Measurements from ENCODE around the gene PRKAR1B. TPM values are rescaled to one million over a fixed set of nuclear protein-coding genes. Genes with fewer than 3 reads are reported as not detected.

PRKAR1B gene
- total and polyA plus RNA-seq, 10 of the 15 experiments (the other 5 are each of a cell fraction or from before 2014, with no cell fraction given) = 1.4 to 45.6 (median 19.3) TPM

DNA sequence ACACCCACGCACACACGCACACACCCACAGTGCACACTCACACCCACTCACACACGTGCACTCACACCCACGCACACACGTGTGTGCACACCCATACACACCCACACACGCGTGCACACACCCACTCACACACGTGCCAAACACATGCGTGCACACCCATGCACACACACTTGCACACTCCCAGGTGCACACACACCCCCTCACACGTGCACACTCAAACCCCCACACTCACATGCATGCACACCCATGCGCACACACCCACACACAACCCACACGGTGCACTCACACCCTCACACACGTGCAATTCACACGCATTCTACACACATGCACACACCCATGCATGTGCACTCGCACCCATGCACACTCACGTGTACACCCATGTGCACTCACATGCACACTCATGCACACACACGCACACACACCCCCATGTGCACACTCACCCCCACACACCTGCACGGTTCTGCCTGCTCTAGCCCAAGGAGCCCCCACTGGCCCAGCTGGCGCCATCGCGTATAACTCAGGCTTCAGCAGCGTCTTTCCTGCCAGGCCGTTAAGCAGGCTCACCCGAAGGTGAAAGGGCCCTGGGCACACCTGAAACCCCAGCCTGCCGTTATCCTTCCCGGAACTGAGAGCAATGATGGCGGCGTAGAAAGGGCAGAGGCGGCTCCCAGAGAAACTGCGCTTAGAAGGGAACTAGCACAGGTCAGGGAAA lies 143.5 kb downstream of the PRKAR1B start:
- ATAC-seq (no peak), FAIRE-seq (no peak), DNase-seq (ENCODE audit: low read depth, low spot score) (no peak)
- ChIA-PET CTCF (no interaction called here), POLR2A (no interaction called here), RAD21 (ENCODE audit: unreplicated experiment) (no interaction called here), SMC1A (ENCODE audit: uncharacterized antibody, unreplicated experiment) (no interaction called here)
- Histone ChIP-seq H3K79me2 (ENCODE audit: control insufficient read depth, insufficient read depth, low read length) (no peaks in the 10 kb centered on the region), H3K27ac (ENCODE audit: control insufficient read depth, insufficient read depth) (no peak overlapping the region), H3K27me3 (replicated peaks in 1 of 2; ENCODE audit: control insufficient read depth in 2 of 2, insufficient read depth in 2 of 2, low read length in 1 of 2) (no peaks in the 10 kb centered on the region), H3K9me3 (replicated peaks; ENCODE audit: control insufficient read depth, insufficient read depth, low read length) (peaks cover 5% of the 10 kb centered on the region; the same call in 2 of the 3 replicates), H3K4me3 (no peak overlapping the region), H3K4me1 (ENCODE audit: control insufficient read depth, insufficient read depth, low read length) (peaks cover 11% of the 10 kb centered on the region), H4K20me1 (ENCODE audit: control insufficient read depth, insufficient read depth) (no peaks in the 10 kb centered on the region), H3K36me3 (ENCODE audit: control insufficient read depth in 2 of 2, insufficient read depth in 2 of 2, low read length in 1 of 2) (peaks cover 8 to 9% of the 10 kb centered on the region in 2 experiments; a peak in 3 of 4 replicates), H3K4me2 (ENCODE audit: control insufficient read depth, insufficient read depth) (no peak overlapping the region), H2AFZ (ENCODE audit: control insufficient read depth, low read depth, low read length) (no peak overlapping the region), H3K9ac (ENCODE audit: control insufficient read depth, insufficient read depth, low read length) (no peak overlapping the region)
- in situ Hi-C loops (cut with MboI) = no loop called here
- intact Hi-C loops (cut with micrococcal nuclease; ENCODE audit: unreplicated experiment) = no loop called here
- TF ChIP-seq, protein P1, sequence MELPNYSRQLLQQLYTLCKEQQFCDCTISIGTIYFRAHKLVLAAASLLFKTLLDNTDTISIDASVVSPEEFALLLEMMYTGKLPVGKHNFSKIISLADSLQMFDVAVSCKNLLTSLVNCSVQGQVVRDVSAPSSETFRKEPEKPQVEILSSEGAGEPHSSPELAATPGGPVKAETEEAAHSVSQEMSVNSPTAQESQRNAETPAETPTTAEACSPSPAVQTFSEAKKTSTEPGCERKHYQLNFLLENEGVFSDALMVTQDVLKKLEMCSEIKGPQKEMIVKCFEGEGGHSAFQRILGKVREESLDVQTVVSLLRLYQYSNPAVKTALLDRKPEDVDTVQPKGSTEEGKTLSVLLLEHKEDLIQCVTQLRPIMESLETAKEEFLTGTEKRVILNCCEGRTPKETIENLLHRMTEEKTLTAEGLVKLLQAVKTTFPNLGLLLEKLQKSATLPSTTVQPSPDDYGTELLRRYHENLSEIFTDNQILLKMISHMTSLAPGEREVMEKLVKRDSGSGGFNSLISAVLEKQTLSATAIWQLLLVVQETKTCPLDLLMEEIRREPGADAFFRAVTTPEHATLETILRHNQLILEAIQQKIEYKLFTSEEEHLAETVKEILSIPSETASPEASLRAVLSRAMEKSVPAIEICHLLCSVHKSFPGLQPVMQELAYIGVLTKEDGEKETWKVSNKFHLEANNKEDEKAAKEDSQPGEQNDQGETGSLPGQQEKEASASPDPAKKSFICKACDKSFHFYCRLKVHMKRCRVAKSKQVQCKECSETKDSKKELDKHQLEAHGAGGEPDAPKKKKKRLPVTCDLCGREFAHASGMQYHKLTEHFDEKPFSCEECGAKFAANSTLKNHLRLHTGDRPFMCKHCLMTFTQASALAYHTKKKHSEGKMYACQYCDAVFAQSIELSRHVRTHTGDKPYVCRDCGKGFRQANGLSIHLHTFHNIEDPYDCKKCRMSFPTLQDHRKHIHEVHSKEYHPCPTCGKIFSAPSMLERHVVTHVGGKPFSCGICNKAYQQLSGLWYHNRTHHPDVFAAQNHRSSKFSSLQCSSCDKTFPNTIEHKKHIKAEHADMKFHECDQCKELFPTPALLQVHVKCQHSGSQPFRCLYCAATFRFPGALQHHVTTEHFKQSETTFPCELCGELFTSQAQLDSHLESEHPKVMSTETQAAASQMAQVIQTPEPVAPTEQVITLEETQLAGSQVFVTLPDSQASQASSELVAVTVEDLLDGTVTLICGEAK (IDR thresholded peaks at IDR 0.05; ENCODE audit: borderline replicate concordance) = no peak
- TF ChIP-seq, protein P2, sequence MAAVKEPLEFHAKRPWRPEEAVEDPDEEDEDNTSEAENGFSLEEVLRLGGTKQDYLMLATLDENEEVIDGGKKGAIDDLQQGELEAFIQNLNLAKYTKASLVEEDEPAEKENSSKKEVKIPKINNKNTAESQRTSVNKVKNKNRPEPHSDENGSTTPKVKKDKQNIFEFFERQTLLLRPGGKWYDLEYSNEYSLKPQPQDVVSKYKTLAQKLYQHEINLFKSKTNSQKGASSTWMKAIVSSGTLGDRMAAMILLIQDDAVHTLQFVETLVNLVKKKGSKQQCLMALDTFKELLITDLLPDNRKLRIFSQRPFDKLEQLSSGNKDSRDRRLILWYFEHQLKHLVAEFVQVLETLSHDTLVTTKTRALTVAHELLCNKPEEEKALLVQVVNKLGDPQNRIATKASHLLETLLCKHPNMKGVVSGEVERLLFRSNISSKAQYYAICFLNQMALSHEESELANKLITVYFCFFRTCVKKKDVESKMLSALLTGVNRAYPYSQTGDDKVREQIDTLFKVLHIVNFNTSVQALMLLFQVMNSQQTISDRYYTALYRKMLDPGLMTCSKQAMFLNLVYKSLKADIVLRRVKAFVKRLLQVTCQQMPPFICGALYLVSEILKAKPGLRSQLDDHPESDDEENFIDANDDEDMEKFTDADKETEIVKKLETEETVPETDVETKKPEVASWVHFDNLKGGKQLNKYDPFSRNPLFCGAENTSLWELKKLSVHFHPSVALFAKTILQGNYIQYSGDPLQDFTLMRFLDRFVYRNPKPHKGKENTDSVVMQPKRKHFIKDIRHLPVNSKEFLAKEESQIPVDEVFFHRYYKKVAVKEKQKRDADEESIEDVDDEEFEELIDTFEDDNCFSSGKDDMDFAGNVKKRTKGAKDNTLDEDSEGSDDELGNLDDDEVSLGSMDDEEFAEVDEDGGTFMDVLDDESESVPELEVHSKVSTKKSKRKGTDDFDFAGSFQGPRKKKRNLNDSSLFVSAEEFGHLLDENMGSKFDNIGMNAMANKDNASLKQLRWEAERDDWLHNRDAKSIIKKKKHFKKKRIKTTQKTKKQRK (IDR thresholded peaks at IDR 0.05; ENCODE audit: low read depth, low read length) = no peak
- TF ChIP-seq CBX3 (IDR thresholded peaks at IDR 0.05; ENCODE audit: borderline replicate concordance, low read depth) = no peak
- TF ChIP-seq ZZZ3 (IDR thresholded peaks at IDR 0.05; ENCODE audit: control insufficient read depth, insufficient read length, low read depth) = no peak
- no TSS peak for BruUV-seq (replicated peaks)
- 85% methylated on average over 29 of the region's 30 CpGs for WGBS (ENCODE audit: insufficient coverage, insufficient replicate concordance, low lambda C conversion rate, missing lambda C conversion rate)

Measured in GM12878 (cell line).